Kidney (tissue), 14 donors: ENCODE measurements around the gene PKIG. TPM values are rescaled to one million over a fixed set of nuclear protein-coding genes. Genes with fewer than 3 reads are reported as not detected.

ENCODE experiments used
- DNase-seq, 5 donors: peaks; one replicate each; pipeline ENCODE4 v3.0.0-alpha.2; 2013 to 2020
- FAIRE-seq: peaks from 2 replicates; lab custom pipeline; 2012; peaks lifted over from hg19 to GRCh38; lab: Jason Lieb, UNC
- H3K27ac ChIP-seq, 2 donors: one replicate each; pipeline ENCODE4 v1.7.0; 2013; ENCODE audit warnings: low read depth in 2 of 2, low read length in 2 of 2, inconsistent platforms in 1 of 2
- H3K27me3 ChIP-seq: one replicate; pipeline ENCODE4 v1.7.1; 2013; ENCODE audit warnings: low read length, inconsistent platforms; ENCODE audit not compliant: control insufficient read depth, insufficient read depth
- H3K36me3 ChIP-seq, 3 donors: one replicate each; pipeline versions ENCODE4 v1.7.0 to v1.7.1; 2013; ENCODE audit warnings: low read length in 3 of 3, control low read depth in 1 of 3, inconsistent platforms in 1 of 3; ENCODE audit not compliant: insufficient read depth in 3 of 3, control insufficient read depth in 2 of 3
- H3K4me1 ChIP-seq, 3 donors: one replicate each; pipeline versions ENCODE4 v1.7.0 to v1.7.1; 2013; ENCODE audit warnings: low read length in 3 of 3, inconsistent platforms in 1 of 3, low read depth in 1 of 3; ENCODE audit not compliant: control insufficient read depth in 2 of 3, insufficient read depth in 2 of 3
- H3K4me3 ChIP-seq, 3 donors: one replicate each; pipeline versions ENCODE4 v1.7.0 to v1.8.1; 2013; ENCODE audit warnings: low read length in 3 of 3, control low read depth in 1 of 3, inconsistent platforms in 1 of 3
- H3K9ac ChIP-seq, 3 donors: one replicate each; pipeline versions ENCODE4 v1.7.0 to v1.7.1; 2013; ENCODE audit warnings: low read length in 3 of 3, control low read depth in 1 of 3, inconsistent platforms in 1 of 3
- H3K9me3 ChIP-seq, 3 donors: one replicate each; pipeline versions ENCODE4 v1.7.0 to v1.7.1; 2013; ENCODE audit warnings: low read length in 3 of 3, control low read depth in 1 of 3, inconsistent platforms in 1 of 3; ENCODE audit not compliant: control insufficient read depth in 2 of 3, insufficient read depth in 1 of 3
- intact Hi-C: fragments of 100-400 bp; cut with DNase I; formaldehyde crosslinking; loops from one replicate; pipeline ENCODE4 v1.11.1; 2022
- polyA plus RNA-seq: library from polyadenylated mRNA; stranded (reverse); fragments of 350-450 nt; fragmentation: Illumina TruSeq; extraction: RNeasy Lipid Tissue Mini Kit (QIAGEN cat#74804); gene quantifications from one replicate; pipeline ENCODE4 v1.2.3, GENCODE V29; 2014; ENCODE audit warnings: low read depth, low replicate concordance; ENCODE audit not compliant: insufficient read depth
- total RNA-seq: library from RNA; stranded (reverse); fragmentation: NEBNext Ultra II Directional; extraction: Animal tissue kit (Norgen Biotek cat#: 25700); gene quantifications from one replicate; pipeline ENCODE4 v1.2.1, GENCODE V29; 2021
- TF ChIP-seq, protein P1 (sequence below): IDR thresholded peaks from 3 replicates; pipeline ENCODE4 v1.5.1; 2012; ENCODE audit warnings: mild to moderate bottlenecking, moderate library complexity, borderline replicate concordance; ENCODE audit not compliant: insufficient read depth; ENCODE audit errors: extremely low read depth
- donor health status: control.
- donor health status: control.
- donor health status: control.
- donor health status: control.
- donor health status: control.
- donor health status: DM: yes; HTN: yes; CAD: no.
- donor health status: Normal renal cell carcinoma (clear cell type).

Gene PKIG
- total and polyA plus RNA-seq, 2 donors from 2014 or later, result 71.1 to 150 TPM

DNA sequence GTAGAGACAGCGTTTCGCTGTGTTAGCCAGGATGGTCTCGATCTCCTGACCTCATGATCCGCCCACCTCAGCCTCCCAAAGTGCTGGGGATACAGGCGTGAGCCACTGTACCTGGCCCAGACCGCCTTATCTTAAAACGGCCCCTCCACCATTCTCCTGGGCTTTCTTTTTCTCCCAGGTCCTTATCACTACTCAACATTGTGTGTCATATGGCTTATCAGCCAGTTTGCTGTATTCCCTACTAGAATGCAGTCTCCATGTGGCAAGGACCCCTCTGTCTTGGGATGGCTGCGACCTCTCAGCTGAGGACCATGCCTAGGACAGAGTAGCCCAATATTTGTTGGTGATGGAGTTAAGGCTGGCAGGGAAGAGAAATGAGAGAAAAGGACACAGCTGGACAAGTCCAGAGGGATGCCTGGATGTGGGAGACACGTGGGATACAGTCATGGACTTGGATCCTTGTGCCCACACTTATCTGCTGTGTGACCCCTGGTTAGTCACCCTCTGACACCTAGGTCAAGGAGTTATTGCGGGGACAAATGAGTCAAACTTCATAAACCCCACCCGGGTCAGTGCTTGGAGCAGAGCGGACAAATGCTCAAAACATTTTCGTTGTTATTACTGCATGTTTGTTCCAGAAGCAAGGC lies 45.1 kb downstream of the PKIG start:
- no peak for FAIRE-seq
- Histone ChIP-seq H3K4me3 (no peak overlapping the region), H3K36me3 (no peaks in the 10 kb centered on the region), H3K27me3 (no peaks in the 10 kb centered on the region), H3K9ac (no peak overlapping the region), H3K4me1 (no peaks in the 10 kb centered on the region), H3K27ac (no peak overlapping the region), H3K9me3 (peaks cover 0 to 5% (median 0%) of the 10 kb centered on the region in 3 donors)
- TF ChIP-seq, protein P1, sequence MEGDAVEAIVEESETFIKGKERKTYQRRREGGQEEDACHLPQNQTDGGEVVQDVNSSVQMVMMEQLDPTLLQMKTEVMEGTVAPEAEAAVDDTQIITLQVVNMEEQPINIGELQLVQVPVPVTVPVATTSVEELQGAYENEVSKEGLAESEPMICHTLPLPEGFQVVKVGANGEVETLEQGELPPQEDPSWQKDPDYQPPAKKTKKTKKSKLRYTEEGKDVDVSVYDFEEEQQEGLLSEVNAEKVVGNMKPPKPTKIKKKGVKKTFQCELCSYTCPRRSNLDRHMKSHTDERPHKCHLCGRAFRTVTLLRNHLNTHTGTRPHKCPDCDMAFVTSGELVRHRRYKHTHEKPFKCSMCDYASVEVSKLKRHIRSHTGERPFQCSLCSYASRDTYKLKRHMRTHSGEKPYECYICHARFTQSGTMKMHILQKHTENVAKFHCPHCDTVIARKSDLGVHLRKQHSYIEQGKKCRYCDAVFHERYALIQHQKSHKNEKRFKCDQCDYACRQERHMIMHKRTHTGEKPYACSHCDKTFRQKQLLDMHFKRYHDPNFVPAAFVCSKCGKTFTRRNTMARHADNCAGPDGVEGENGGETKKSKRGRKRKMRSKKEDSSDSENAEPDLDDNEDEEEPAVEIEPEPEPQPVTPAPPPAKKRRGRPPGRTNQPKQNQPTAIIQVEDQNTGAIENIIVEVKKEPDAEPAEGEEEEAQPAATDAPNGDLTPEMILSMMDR, result no peak
- no peak for DNase-seq
- intact Hi-C loops, result no loop called here

DNA sequence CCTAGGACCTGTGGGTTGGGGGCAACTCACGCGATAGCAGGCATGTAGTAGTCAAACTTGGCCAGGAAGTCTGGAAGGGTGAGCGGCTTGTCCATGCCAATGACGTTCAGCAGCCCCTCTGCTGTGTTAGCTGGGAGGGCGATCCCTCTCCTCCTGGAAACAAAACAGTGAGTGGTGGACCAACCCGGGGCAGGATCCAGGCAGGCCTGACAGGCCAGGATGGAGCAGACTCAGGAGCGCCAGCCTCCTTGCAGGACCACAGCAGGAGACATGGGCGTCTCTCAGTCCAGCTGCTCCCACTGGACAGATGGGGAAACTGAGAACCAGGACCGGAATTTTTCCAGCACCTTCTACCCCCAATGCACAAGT lies 46.6 kb downstream of the PKIG start:
- Histone ChIP-seq H3K27ac (no peak overlapping the region), H3K4me3 (no peak overlapping the region), H3K27me3 (no peaks in the 10 kb centered on the region), H3K36me3 (no peaks in the 10 kb centered on the region), H3K9me3 (no peaks in the 10 kb centered on the region), H3K4me1 (no peaks in the 10 kb centered on the region), H3K9ac (no peak overlapping the region)
- TF ChIP-seq, protein P1, result no peak
- intact Hi-C loops, result no loop called here
- DNase-seq (no peak), FAIRE-seq (no peak)

DNA sequence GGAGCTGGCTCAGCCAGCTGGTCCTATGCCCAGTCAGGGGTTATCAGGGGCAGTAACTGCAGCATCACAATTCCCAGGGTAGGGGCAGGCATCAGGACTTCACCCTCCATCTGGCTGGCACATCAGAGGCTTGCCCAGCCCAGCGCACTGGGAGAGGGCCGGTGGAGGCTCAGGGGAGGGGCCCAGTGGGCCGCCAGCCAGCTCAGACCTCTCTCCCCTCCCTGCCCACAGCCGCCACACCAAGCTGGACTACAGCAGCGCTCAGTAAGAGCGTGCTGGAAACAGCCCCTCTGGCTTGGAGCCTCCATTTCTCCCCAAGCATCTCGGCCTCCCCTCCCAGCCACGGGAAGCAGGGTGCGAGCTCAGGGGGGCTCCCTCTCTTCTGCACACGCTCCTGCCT lies 47.2 kb downstream of the PKIG start:
- FAIRE-seq, result no peak
- no peak for DNase-seq
- intact Hi-C loops, result no loop called here
- Histone ChIP-seq H3K9me3 (no peaks in the 10 kb centered on the region), H3K4me1 (no peaks in the 10 kb centered on the region), H3K27ac (no peak overlapping the region), H3K4me3 (no peak overlapping the region), H3K27me3 (no peaks in the 10 kb centered on the region), H3K36me3 (no peaks in the 10 kb centered on the region), H3K9ac (no peak overlapping the region)
- TF ChIP-seq, protein P1, result no peak

DNA sequence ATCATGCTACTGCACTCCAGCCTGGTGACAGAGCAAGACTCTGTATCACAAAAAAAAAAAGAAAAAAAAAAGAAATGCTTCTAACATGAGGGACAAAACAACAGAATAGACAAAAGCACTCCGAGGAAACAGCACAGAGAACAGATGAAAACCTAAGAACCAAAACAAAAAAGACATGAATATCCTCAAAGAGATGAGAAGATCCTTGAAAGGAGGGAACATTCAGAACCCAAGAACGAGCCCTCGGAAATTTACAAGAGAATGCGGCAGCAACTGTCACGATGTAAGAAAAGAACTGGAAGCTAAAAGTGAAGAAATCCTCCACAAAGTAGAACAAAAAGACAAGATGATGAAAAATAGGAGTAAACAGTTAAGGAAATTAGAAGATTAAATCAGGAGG lies 47.9 kb downstream of the PKIG start:
- Histone ChIP-seq H3K36me3 (no peaks in the 10 kb centered on the region), H3K4me3 (no peak overlapping the region), H3K27me3 (no peaks in the 10 kb centered on the region), H3K4me1 (no peaks in the 10 kb centered on the region), H3K9me3 (no peaks in the 10 kb centered on the region), H3K27ac (no peak overlapping the region), H3K9ac (no peak overlapping the region)
- FAIRE-seq (no peak), DNase-seq (no peak)
- intact Hi-C loops, result no loop called here
- TF ChIP-seq, protein P1, result no peak
